Measurements from ENCODE around the gene FAM111A. TPM values are rescaled to one million over a fixed set of nuclear protein-coding genes. Genes with fewer than 3 reads are reported as not detected.

FAM111A gene
- polyA plus RNA-seq, 1 of the 3 experiments (the other 2 are of a cell fraction): 5.9 TPM

DNA sequence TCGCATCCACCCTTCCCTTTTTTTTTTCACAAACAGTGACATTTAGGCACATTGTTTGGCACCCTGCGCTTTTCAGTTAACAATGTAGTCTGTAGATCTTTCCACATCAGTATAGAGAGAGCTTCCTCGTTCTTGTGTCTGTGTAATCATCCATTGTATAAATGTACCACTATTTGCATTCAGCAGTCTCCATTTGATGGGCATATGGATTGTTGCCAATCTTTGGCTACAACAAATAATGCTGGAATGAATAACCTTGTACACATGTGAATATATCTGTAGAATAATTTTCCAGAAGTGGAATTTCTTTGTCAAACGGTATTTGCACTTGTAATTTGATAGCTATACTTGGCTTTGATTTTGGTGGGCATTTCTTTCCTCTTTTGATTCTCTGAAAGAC, 52.9 kb downstream of the FAM111A start:
- H4K20me1 ChIP-seq (ENCODE audit: insufficient read depth): no peaks in the 10 kb centered on the region
- H3K9me3 ChIP-seq: no peaks in the 10 kb centered on the region
- no peak for DNase-seq
- H2AFZ ChIP-seq (ENCODE audit: low read depth): no peak overlapping the region
- H3K36me3 ChIP-seq (replicated peaks in 1 of 2; ENCODE audit: control insufficient read depth in 1 of 2, insufficient read depth in 2 of 2, low read length in 1 of 2): no peaks in the 10 kb centered on the region
- TF ChIP-seq, protein P1, sequence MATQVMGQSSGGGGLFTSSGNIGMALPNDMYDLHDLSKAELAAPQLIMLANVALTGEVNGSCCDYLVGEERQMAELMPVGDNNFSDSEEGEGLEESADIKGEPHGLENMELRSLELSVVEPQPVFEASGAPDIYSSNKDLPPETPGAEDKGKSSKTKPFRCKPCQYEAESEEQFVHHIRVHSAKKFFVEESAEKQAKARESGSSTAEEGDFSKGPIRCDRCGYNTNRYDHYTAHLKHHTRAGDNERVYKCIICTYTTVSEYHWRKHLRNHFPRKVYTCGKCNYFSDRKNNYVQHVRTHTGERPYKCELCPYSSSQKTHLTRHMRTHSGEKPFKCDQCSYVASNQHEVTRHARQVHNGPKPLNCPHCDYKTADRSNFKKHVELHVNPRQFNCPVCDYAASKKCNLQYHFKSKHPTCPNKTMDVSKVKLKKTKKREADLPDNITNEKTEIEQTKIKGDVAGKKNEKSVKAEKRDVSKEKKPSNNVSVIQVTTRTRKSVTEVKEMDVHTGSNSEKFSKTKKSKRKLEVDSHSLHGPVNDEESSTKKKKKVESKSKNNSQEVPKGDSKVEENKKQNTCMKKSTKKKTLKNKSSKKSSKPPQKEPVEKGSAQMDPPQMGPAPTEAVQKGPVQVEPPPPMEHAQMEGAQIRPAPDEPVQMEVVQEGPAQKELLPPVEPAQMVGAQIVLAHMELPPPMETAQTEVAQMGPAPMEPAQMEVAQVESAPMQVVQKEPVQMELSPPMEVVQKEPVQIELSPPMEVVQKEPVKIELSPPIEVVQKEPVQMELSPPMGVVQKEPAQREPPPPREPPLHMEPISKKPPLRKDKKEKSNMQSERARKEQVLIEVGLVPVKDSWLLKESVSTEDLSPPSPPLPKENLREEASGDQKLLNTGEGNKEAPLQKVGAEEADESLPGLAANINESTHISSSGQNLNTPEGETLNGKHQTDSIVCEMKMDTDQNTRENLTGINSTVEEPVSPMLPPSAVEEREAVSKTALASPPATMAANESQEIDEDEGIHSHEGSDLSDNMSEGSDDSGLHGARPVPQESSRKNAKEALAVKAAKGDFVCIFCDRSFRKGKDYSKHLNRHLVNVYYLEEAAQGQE (IDR thresholded peaks at IDR 0.05; ENCODE audit: low read depth, low read length): no peak
- no peak for TF ChIP-seq MXI1 (IDR thresholded peaks at IDR 0.05; ENCODE audit: low read depth, low read length)
- TF ChIP-seq GABPA (IDR thresholded peaks at IDR 0.05; ENCODE audit: low read depth): no peak
- TF ChIP-seq FOXM1 (IDR thresholded peaks at IDR 0.05; ENCODE audit: low read depth): no peak
- TF ChIP-seq YY1 (IDR thresholded peaks at IDR 0.05; ENCODE audit: low read depth): no peak
- no peak for TF ChIP-seq PBX3 (IDR thresholded peaks at IDR 0.05)
- TF ChIP-seq EZH2phosphoT487 (IDR thresholded peaks at IDR 0.05; ENCODE audit: borderline replicate concordance, low read depth): no peak
- TF ChIP-seq SMC3 (IDR thresholded peaks at IDR 0.05; ENCODE audit: low read depth, low read length): no peak
- TF ChIP-seq, protein P2, sequence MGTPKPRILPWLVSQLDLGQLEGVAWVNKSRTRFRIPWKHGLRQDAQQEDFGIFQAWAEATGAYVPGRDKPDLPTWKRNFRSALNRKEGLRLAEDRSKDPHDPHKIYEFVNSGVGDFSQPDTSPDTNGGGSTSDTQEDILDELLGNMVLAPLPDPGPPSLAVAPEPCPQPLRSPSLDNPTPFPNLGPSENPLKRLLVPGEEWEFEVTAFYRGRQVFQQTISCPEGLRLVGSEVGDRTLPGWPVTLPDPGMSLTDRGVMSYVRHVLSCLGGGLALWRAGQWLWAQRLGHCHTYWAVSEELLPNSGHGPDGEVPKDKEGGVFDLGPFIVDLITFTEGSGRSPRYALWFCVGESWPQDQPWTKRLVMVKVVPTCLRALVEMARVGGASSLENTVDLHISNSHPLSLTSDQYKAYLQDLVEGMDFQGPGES (IDR thresholded peaks at IDR 0.05; ENCODE audit: low read depth, low read length): no peak
- no peak for TF ChIP-seq CHD2 (IDR thresholded peaks at IDR 0.05; ENCODE audit: low read length, partially characterized antibody)
- no peak for TF ChIP-seq RFX5 (IDR thresholded peaks at IDR 0.05; ENCODE audit: low read length)
- no peak for TF ChIP-seq TCF12 (IDR thresholded peaks at IDR 0.05)
- no peak for TF ChIP-seq USF1 (IDR thresholded peaks at IDR 0.05; ENCODE audit: borderline replicate concordance, low read depth)
- TF ChIP-seq FOXJ3 (CRISPR knock-in tag; IDR thresholded peaks at IDR 0.05): no peak
- TF ChIP-seq SIN3A (IDR thresholded peaks at IDR 0.05; ENCODE audit: borderline replicate concordance, low read depth, low read length): no peak
- no peak for TF ChIP-seq NRF1 (IDR thresholded peaks at IDR 0.05; ENCODE audit: low read depth, low read length)
- no peak for TF ChIP-seq MEF2A (IDR thresholded peaks at IDR 0.05; ENCODE audit: borderline replicate concordance, low read depth)
- no peak for TF ChIP-seq TEAD4 (IDR thresholded peaks at IDR 0.05; ENCODE audit: borderline replicate concordance, insufficient read depth)
- TF ChIP-seq RXRA (IDR thresholded peaks at IDR 0.05; ENCODE audit: borderline replicate concordance, low read depth): no peak
- CTCF ChIA-PET: no interaction called here
- H3K4me3 ChIP-seq (ENCODE audit: low read depth in 2 of 2, low read length in 1 of 2): no peak overlapping the region
- H3K9ac ChIP-seq: no peak overlapping the region
- no peaks in the 10 kb centered on the region for H3K9me2 ChIP-seq
- WGBS (ENCODE audit: low lambda C conversion rate): 46% methylated on average over 4 of the region's 4 CpGs
- no peaks in the 10 kb centered on the region for H3F3A ChIP-seq (replicated peaks; ENCODE audit: insufficient read depth)
- POLR2A ChIA-PET: no interaction called here
- H3K4me1 ChIP-seq (ENCODE audit: control insufficient read depth in 1 of 2, insufficient read depth in 2 of 2, low read depth in 1 of 2, low read length in 1 of 2): peaks cover 0 to 6% of the 10 kb centered on the region in 2 experiments; a peak in 1 of 4 replicates
- no peak overlapping the region for H3K4me2 ChIP-seq
- H3K27me3 ChIP-seq (ENCODE audit: insufficient read depth): 0 out of 2 replicates have a peak, but pooled peaks cover 9% of the 10 kb centered on the region
- no peak overlapping the region for H3K27ac ChIP-seq (ENCODE audit: low read depth in 2 of 2, low read length in 1 of 2)
- no peaks in the 10 kb centered on the region for H3K79me2 ChIP-seq (ENCODE audit: insufficient read depth)
